ENCODE results near the gene CD44. TPM values are rescaled to one million over a fixed set of nuclear protein-coding genes. Genes with fewer than 3 reads are reported as not detected.
A peak's percentile ranks its signal among the peaks of the same experiment; 100 is the strongest.

Gene CD44
- total RNA-seq, 4 donors from 2014 or later: 212 to 292 (median 275) TPM

DNA sequence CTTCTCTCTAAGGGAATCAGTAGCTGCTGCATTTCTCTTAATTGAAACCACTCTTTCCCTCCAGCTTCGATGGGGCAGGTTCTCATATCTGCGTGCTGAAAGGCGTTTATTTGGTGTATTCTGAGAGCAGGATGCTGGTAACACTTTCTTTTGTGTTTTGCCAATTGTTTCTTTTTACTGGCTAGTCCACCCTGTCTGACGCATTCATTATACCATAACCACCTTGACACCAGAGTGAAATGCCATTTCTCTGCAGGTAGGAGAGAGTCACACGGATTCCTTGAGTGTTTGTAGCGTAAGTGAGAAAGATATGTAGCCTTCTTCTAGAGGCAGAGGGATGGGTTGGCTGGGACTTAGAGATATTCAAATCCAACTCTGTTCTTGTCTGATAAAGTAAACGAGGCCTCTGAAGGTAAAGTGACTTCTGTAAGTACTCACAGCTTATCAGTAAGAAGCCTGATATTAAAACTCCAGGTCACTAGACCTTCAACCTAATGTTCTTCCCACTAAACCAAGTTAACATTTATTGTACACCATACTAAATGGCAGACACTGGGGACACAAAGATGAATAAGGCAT, 21.4 kb downstream of the CD44 start:
- Histone ChIP-seq H3K4me1 (peaks cover 45 to 99% (median 93%) of the 10 kb centered on the region in 4 donors), H3K27me3 (no peaks in the 10 kb centered on the region), H3K27ac (replicated peaks in 1 of 4) (peak overlapping the region in 3 of 4 donors; percentile 5 to 79 (median 30)), H3K4me3 (no peak overlapping the region), H3K9me3 (no peaks in the 10 kb centered on the region), H3K36me3 (no peaks in the 10 kb centered on the region)
- no peak for DNase-seq (ENCODE audit: extremely low spot score)
- WGBS: 83% methylated on average over 7 of the region's 7 CpGs
- no peak for TF ChIP-seq EP300 (IDR thresholded peaks at IDR 0.05)
- no peak for TF ChIP-seq POLR2AphosphoS5 (IDR thresholded peaks at IDR 0.05)
- TF ChIP-seq POLR2A (IDR thresholded peaks at IDR 0.05; ENCODE audit: low read depth): no peak
- TF ChIP-seq, protein P1, sequence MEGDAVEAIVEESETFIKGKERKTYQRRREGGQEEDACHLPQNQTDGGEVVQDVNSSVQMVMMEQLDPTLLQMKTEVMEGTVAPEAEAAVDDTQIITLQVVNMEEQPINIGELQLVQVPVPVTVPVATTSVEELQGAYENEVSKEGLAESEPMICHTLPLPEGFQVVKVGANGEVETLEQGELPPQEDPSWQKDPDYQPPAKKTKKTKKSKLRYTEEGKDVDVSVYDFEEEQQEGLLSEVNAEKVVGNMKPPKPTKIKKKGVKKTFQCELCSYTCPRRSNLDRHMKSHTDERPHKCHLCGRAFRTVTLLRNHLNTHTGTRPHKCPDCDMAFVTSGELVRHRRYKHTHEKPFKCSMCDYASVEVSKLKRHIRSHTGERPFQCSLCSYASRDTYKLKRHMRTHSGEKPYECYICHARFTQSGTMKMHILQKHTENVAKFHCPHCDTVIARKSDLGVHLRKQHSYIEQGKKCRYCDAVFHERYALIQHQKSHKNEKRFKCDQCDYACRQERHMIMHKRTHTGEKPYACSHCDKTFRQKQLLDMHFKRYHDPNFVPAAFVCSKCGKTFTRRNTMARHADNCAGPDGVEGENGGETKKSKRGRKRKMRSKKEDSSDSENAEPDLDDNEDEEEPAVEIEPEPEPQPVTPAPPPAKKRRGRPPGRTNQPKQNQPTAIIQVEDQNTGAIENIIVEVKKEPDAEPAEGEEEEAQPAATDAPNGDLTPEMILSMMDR (IDR thresholded peaks at IDR 0.05): no peak
- intact Hi-C loops (cut with DNase I): no loop called here

DNA sequence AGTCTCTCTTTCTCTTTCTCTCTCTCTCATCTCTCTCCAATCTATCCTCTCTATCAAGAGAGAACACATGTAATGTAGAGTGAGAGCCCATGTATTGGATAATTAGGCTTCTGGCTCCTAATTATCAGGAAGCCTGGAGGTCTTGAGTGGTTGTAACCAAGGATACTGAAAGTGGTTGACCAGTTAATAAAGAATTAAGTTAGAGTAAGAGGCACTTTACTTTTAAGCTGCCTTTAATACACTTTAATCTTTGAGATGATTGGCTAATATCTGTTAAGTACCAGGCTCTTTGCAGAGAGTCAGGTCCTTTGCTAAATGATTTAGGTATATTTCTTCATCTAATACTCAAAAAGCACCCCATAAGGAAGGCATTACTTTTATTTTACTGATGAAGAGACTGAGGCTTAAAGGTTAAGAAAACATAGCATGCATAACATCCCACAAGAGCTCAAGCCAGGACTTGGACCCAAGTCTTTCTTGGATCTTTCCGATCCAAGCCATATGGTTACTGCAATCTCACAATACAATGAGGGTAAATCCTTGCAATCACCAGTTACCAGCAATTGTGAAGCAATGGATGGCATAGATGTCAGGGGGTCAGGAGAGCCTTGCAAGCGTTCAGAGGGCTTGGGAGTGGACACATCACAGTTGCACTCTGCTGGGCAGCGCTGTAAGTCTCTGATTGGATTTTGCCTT, 22.1 kb downstream of the CD44 start:
- Histone ChIP-seq H3K27me3 (no peaks in the 10 kb centered on the region), H3K9me3 (no peaks in the 10 kb centered on the region), H3K4me1 (peaks cover 51 to 99% (median 96%) of the 10 kb centered on the region in 4 donors), H3K27ac (replicated peaks in 1 of 4) (peak overlapping the region in 1 of 4 donors; percentile 79), H3K36me3 (no peaks in the 10 kb centered on the region), H3K4me3 (no peak overlapping the region)
- TF ChIP-seq, protein P1 (IDR thresholded peaks at IDR 0.05): no peak
- TF ChIP-seq POLR2A (IDR thresholded peaks at IDR 0.05; ENCODE audit: low read depth): no peak
- no peak for TF ChIP-seq POLR2AphosphoS5 (IDR thresholded peaks at IDR 0.05)
- no peak for TF ChIP-seq EP300 (IDR thresholded peaks at IDR 0.05)
- 92% methylated on average over 3 of the region's 3 CpGs for WGBS
- no peak for DNase-seq (ENCODE audit: extremely low spot score)
- intact Hi-C loops (cut with DNase I): no loop called here

DNA sequence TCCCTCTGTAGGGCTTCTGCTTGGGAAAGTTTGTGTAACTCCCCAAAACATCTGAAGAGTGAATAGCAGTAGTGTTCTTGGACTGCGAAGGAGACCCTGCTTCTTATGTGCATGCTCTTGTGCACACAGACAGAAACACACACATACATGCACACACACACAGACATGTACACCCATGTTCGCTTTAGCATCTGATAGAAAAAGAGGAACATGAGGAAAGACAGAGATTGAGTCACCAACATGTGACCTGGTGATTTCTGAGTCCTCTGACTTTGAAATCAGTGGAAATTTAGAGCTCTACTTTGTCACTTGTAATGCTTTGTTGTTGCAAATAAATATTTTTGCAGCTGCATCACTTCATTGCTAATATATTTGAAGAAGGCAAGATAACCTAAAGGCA, 23.8 kb downstream of the CD44 start:
- intact Hi-C loops (cut with DNase I): no loop called here
- Histone ChIP-seq H3K4me3 (no peak overlapping the region), H3K9me3 (no peaks in the 10 kb centered on the region), H3K27ac (replicated peaks in 1 of 4) (peak overlapping the region; percentile 24 to 46 (median 30)), H3K4me1 (peaks cover 59 to 99% (median 99%) of the 10 kb centered on the region in 4 donors), H3K27me3 (no peaks in the 10 kb centered on the region), H3K36me3 (no peaks in the 10 kb centered on the region)
- DNase-seq (ENCODE audit: extremely low spot score): no peak
- WGBS: 89% methylated on average over 2 of the region's 2 CpGs
- TF ChIP-seq EP300 (IDR thresholded peaks at IDR 0.05) (no peak), POLR2AphosphoS5 (IDR thresholded peaks at IDR 0.05) (no peak), POLR2A (IDR thresholded peaks at IDR 0.05; ENCODE audit: low read depth) (no peak)
- TF ChIP-seq, protein P1 (IDR thresholded peaks at IDR 0.05): no peak

DNA sequence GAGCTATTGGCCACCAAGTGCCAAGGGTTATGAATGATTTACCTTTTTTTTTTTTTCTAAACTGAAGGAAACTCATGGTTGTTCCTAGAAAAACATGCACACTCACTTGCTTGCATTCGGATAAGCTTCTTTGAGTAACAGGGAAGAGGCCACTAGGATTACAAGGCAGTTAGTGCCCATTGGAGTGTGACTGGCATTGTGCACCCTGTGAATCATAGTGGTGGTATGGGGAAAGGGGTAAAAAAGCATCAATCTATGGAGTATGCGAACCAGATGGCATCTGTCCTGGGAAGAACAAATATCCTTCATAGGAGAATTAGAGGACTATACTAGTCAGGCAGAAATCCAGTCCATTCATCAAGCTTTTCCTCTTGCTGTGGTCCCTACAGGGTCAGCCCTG, 24.2 kb downstream of the CD44 start:
- 67% methylated on average over 2 of the region's 2 CpGs for WGBS
- intact Hi-C loops (cut with DNase I): no loop called here
- peaks cover 60 to 99% (median 99%) of the 10 kb centered on the region in 4 donors for H3K4me1 ChIP-seq

More for the DNA sequence above, 24.2 kb downstream of the CD44 start:
- H3K4me3 ChIP-seq: no peak overlapping the region
- H3K27me3 ChIP-seq: no peaks in the 10 kb centered on the region
- peak overlapping the region in 3 of 4 donors; percentile 24 to 34 (median 33) for H3K27ac ChIP-seq (replicated peaks in 1 of 4)
- no peaks in the 10 kb centered on the region for H3K9me3 ChIP-seq
- H3K36me3 ChIP-seq: no peaks in the 10 kb centered on the region
- DNase-seq (ENCODE audit: extremely low spot score): no peak
- TF ChIP-seq EP300 (IDR thresholded peaks at IDR 0.05): no peak
- TF ChIP-seq POLR2A (IDR thresholded peaks at IDR 0.05; ENCODE audit: low read depth): no peak
- no peak for TF ChIP-seq POLR2AphosphoS5 (IDR thresholded peaks at IDR 0.05)
- TF ChIP-seq, protein P1 (IDR thresholded peaks at IDR 0.05): no peak
